ENCODE results near the gene SLC1A2. TPM values are rescaled to one million over a fixed set of nuclear protein-coding genes. Genes with fewer than 3 reads are reported as not detected.

The SLC1A2 gene
- total RNA-seq, 4 donors from 2014 or later: 1.0 to 11.5 (median 5.0) TPM

DNA sequence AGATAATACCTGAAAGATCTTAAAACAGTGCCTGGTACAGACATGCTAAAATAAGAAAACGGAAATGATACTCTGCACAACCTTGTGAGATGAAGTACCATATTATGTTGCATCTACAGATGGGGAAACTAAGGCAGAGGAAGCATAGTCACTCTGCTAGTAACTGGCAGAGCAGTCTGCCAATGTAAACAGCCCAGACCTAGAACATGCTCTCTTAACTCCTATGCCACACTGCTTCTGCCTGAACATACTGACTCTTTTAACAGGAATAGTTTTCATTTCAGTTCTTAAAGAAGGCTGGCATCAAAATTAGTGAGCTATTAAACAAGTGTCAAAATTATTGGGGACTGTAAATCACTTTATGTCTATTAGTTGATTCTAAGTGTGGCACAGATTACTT lies 180.5 kb downstream of the SLC1A2 start:
- Histone ChIP-seq H3K27ac (peak overlapping the region in 1 of 2 donors; percentile 4), H3K4me3 (no peak overlapping the region), H3K27me3 (no peaks in the 10 kb centered on the region), H3K36me3 (no peaks in the 10 kb centered on the region), H3K4me1 (no peaks in the 10 kb centered on the region), H3K9me3 (no peaks in the 10 kb centered on the region)
- DNase-seq: no peak
- intact Hi-C loops (cut with DNase I; ENCODE audit: low total_unique reads): no loop called here
- TF ChIP-seq, protein P1, sequence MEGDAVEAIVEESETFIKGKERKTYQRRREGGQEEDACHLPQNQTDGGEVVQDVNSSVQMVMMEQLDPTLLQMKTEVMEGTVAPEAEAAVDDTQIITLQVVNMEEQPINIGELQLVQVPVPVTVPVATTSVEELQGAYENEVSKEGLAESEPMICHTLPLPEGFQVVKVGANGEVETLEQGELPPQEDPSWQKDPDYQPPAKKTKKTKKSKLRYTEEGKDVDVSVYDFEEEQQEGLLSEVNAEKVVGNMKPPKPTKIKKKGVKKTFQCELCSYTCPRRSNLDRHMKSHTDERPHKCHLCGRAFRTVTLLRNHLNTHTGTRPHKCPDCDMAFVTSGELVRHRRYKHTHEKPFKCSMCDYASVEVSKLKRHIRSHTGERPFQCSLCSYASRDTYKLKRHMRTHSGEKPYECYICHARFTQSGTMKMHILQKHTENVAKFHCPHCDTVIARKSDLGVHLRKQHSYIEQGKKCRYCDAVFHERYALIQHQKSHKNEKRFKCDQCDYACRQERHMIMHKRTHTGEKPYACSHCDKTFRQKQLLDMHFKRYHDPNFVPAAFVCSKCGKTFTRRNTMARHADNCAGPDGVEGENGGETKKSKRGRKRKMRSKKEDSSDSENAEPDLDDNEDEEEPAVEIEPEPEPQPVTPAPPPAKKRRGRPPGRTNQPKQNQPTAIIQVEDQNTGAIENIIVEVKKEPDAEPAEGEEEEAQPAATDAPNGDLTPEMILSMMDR (IDR thresholded peaks at IDR 0.05): no peak
- TF ChIP-seq POLR2A (IDR thresholded peaks at IDR 0.05): no peak

DNA sequence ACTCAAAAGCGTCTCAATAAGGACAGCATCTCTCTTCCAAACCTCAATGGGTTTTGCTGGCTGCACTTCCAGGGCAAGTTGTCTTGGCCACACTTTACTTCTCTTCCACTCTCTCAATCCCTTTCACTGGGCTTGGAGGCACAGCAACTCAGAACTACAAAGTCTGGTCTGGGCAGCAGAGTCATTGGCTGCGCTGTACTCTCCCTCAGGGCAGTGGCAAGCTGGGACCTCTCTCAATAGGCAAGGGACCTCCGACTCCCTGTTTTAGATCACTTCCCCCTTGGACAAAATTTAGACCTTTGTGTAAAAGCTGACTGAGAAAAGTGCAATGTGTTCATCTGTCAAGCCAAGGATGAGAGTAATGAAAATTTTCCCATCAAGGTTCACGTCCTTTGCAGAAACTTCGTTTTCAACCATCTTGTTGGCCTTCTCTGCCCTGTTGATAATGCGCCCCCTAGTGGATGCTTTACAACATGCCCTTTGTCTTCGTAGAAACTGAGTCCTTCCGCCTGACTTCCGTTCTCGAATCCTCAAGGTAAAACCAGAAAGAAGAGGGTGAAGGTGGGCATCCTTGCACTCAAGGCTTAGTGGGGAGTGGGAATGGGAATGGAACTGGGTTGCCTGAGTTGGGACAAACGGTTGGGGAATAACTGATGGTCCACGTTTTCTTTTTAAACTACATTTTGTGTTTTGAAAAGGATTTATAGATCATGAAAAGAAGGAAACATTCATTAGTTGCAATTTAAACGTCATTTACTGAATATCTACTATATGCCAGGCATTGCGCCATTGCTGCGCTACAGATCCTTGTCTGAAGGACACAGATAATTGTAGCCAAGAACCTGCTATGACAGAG lies 181.3 kb downstream of the SLC1A2 start:
- H3K4me1 ChIP-seq: no peaks in the 10 kb centered on the region
- TF ChIP-seq, protein P1 (IDR thresholded peaks at IDR 0.05): peak; percentile 10 to 53 (median 30)
- no peak for TF ChIP-seq POLR2A (IDR thresholded peaks at IDR 0.05)
- H3K27ac ChIP-seq: no peak overlapping the region
- no peak overlapping the region for H3K4me3 ChIP-seq
- no peaks in the 10 kb centered on the region for H3K9me3 ChIP-seq
- no peak for DNase-seq
- intact Hi-C loops (cut with DNase I; ENCODE audit: low total_unique reads): no loop called here
- H3K36me3 ChIP-seq: no peaks in the 10 kb centered on the region
- no peaks in the 10 kb centered on the region for H3K27me3 ChIP-seq

DNA sequence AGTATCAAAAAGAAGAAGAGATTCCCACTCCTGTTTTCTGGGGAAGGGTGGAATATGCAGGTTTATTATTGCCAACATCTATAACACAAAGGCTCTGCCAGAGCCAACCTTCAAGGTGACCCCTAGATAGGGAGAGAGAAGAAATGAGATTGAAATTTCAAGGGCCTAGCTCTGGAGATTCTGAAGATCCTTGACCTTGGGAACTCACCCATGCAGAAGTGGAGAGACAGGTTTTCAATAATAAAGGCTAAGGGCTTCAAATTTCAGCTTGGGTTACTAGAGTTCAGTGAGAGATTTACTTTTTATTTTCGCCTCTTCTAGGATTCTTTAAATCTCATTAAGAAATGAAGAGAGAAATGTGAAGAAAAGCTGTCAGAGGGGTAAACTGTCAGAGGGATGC lies 182.0 kb downstream of the SLC1A2 start:
- Histone ChIP-seq H3K27me3 (no peaks in the 10 kb centered on the region), H3K4me3 (no peak overlapping the region), H3K4me1 (no peaks in the 10 kb centered on the region), H3K27ac (no peak overlapping the region), H3K36me3 (no peaks in the 10 kb centered on the region), H3K9me3 (no peaks in the 10 kb centered on the region)
- no peak for DNase-seq
- TF ChIP-seq POLR2A (IDR thresholded peaks at IDR 0.05): no peak
- TF ChIP-seq, protein P1 (IDR thresholded peaks at IDR 0.05): no peak
- intact Hi-C loops (cut with DNase I; ENCODE audit: low total_unique reads): no loop called here

DNA sequence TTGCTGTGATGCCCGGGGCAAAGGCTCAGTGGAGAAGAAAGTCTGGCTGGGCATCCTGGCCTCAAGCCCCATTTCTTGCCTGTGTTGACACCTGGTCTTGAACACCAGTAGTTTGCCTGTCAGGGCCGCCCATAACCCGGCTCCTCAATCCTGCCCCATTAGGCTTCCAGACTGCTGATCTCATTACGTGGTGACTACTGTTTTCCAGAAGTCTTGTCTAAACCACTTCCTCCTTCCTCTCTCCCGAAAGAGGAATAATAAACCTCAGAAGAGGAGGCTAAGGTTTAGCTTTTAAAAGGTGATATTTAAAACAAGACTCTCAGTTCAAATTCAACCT lies 182.7 kb downstream of the SLC1A2 start:
- no peaks in the 10 kb centered on the region for H3K9me3 ChIP-seq
- no peaks in the 10 kb centered on the region for H3K4me1 ChIP-seq
- H3K27ac ChIP-seq: no peak overlapping the region
- DNase-seq: no peak
- H3K36me3 ChIP-seq: no peaks in the 10 kb centered on the region
- intact Hi-C loops (cut with DNase I; ENCODE audit: low total_unique reads): no loop called here
- no peak overlapping the region for H3K4me3 ChIP-seq
- TF ChIP-seq POLR2A (IDR thresholded peaks at IDR 0.05): no peak
- TF ChIP-seq, protein P1 (IDR thresholded peaks at IDR 0.05): no peak
- no peaks in the 10 kb centered on the region for H3K27me3 ChIP-seq

DNA sequence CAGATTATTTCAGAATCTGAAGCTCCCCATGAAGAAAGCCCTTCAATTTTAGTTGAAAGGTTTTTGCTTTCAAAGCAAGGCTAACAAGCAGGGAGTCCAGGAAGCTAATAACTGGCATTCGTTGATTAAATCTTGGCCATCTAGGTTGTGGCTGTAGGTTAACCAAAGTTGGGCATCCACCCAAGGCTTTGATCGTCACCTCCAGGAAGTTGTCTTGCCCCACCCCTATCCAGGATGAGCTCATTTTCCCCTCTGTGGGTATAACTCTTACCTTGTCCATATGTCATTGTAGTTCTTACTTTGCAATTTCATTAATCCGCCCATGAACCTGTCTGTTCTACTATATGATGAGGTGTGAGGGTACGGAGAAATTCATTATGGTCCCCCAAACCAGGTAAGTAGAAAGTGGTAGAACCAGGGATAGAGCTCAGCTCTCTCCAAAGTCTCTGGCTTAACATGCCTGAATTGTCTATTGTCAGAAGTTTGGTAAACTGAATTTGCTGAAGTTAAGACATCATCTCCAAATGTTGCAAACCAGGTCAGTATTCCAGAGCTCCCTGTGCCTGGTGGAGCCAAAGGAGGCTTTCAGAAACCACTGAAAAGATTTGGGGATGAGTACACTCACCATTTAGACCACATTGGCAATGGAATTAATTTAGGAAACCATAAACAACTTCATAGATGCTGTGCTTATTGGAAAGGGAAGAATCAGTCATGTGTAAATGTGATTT lies 183.3 kb downstream of the SLC1A2 start:
- no peak overlapping the region for H3K4me3 ChIP-seq
- DNase-seq: no peak
- intact Hi-C loops (cut with DNase I; ENCODE audit: low total_unique reads): no loop called here
- no peaks in the 10 kb centered on the region for H3K36me3 ChIP-seq
- TF ChIP-seq, protein P1 (IDR thresholded peaks at IDR 0.05): no peak
- TF ChIP-seq POLR2A (IDR thresholded peaks at IDR 0.05): no peak
- H3K4me1 ChIP-seq: no peaks in the 10 kb centered on the region
- no peaks in the 10 kb centered on the region for H3K9me3 ChIP-seq
- no peaks in the 10 kb centered on the region for H3K27me3 ChIP-seq
- no peak overlapping the region for H3K27ac ChIP-seq

All from uterus (tissue), 4 donors.